MCF 10A (cell line): Measurements from ENCODE around the gene NGF. TPM values are rescaled to one million over a fixed set of nuclear protein-coding genes. Genes with fewer than 3 reads are reported as not detected.

Experiments
- BruUV-seq: library from RNA; stranded (reverse); fragments of 400-500 nt; replicated peaks from 2 replicates; lab custom pipeline; 2021; lab: Mats Ljungman, UMichigan
- CTCF ChIA-PET: fragments of 300-600 bp; sonication (Branson Sonifier 250); formaldehyde crosslinking; extraction: SDS; loops from one replicate; lab custom pipeline; 2021; ENCODE audit warnings: antibody characterized with exemption, inconsistent platforms; lab: Yijun Ruan, JAX
- POLR2A ChIA-PET: fragments of 300-600, 350-650 bp; sonication (Branson Sonifier 250); formaldehyde crosslinking; extraction: SDS; loops from one replicate; lab custom pipeline; 2020; ENCODE audit warnings: antibody characterized with exemption, inconsistent platforms; lab: Yijun Ruan, JAX
- DNase-seq: peaks from one replicate; pipeline ENCODE4 v3.0.0-alpha.2; 2018; ENCODE audit not compliant: unreplicated experiment
- H3K27ac Mint-ChIP-seq: one replicate; pipeline ENCODE4 v1.8.0; 2022; ENCODE audit warnings: mild to moderate bottlenecking, low read depth, mixed read lengths; ENCODE audit not compliant: unreplicated experiment
- H3K27me3 Mint-ChIP-seq: one replicate; pipeline ENCODE4 v1.8.0; 2022; ENCODE audit warnings: mixed read lengths; ENCODE audit not compliant: insufficient read depth, unreplicated experiment
- H3K36me3 Mint-ChIP-seq: one replicate; pipeline ENCODE4 v1.8.0; 2022; ENCODE audit warnings: mild to moderate bottlenecking, moderate library complexity, mixed read lengths; ENCODE audit not compliant: insufficient read depth, unreplicated experiment
- H3K4me1 Mint-ChIP-seq: one replicate; pipeline ENCODE4 v1.8.0; 2022; ENCODE audit warnings: mixed read lengths; ENCODE audit not compliant: insufficient read depth, unreplicated experiment
- H3K4me3 Mint-ChIP-seq: one replicate; pipeline ENCODE4 v1.8.0; 2022; ENCODE audit warnings: mild to moderate bottlenecking, moderate library complexity, mixed read lengths; ENCODE audit not compliant: unreplicated experiment
- H3K9me3 Mint-ChIP-seq: one replicate; pipeline ENCODE4 v1.8.0; 2022; ENCODE audit warnings: mixed read lengths; ENCODE audit not compliant: unreplicated experiment
- intact Hi-C: fragments of 100-400 bp; cut with micrococcal nuclease; formaldehyde crosslinking; loops from 2 replicates; pipeline ENCODE4 v1.14.1; 2022
- total RNA-seq: library from RNA; stranded (reverse); gene quantifications from 2 replicates; pipeline ENCODE4 v1.2.3, GENCODE V29; 2022
- TF ChIP-seq, protein P1 (sequence below): fragments of 200-600 bp; IDR thresholded peaks from one replicate; pipeline ENCODE4 v1.8.0; 2022; ENCODE audit warnings: antibody characterized with exemption, mild to moderate bottlenecking; ENCODE audit not compliant: unreplicated experiment

NGF gene
- total RNA-seq, 1 experiment from 2014 or later: 1.1 TPM

DNA sequence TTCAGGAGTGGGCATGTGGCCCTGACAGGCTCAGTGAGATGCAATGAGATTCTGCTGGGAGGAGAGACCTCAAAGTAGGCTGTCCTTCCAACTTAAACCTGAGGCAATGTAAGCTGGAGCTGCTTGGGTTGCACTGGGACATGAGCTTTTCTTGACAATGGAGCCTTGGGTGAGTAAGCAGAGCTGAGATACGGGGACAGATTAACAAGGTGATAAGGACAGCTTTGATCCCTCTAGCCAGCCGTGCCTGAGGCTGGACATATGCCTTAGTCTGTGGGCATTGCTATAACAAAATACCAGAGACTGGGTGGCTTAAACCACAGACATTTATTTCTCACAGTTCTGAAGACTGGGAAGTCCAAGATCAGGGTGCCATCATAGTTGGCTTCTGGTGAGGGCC is 18.3 kb upstream of the NGF start:
- Mint-ChIP-seq H3K9me3 (no peaks in the 10 kb centered on the region), H3K27ac (no peak overlapping the region), H3K27me3 (no peaks in the 10 kb centered on the region), H3K36me3 (no peaks in the 10 kb centered on the region), H3K4me1 (no peaks in the 10 kb centered on the region), H3K4me3 (no peak overlapping the region)
- POLR2A ChIA-PET: interaction anchor here (1.1 kb wide), 1 partner anchor 16 kb away, joined by 4 read pairs; no protein-coding TSS in a partner anchor
- CTCF ChIA-PET: interaction anchor here (1.5 kb wide), 1 partner anchor 12 kb away, joined by 3 read pairs; no protein-coding TSS in a partner anchor
- intact Hi-C loops: no loop called here
- no peak for DNase-seq
- no TSS peak for BruUV-seq
- TF ChIP-seq, protein P1, sequence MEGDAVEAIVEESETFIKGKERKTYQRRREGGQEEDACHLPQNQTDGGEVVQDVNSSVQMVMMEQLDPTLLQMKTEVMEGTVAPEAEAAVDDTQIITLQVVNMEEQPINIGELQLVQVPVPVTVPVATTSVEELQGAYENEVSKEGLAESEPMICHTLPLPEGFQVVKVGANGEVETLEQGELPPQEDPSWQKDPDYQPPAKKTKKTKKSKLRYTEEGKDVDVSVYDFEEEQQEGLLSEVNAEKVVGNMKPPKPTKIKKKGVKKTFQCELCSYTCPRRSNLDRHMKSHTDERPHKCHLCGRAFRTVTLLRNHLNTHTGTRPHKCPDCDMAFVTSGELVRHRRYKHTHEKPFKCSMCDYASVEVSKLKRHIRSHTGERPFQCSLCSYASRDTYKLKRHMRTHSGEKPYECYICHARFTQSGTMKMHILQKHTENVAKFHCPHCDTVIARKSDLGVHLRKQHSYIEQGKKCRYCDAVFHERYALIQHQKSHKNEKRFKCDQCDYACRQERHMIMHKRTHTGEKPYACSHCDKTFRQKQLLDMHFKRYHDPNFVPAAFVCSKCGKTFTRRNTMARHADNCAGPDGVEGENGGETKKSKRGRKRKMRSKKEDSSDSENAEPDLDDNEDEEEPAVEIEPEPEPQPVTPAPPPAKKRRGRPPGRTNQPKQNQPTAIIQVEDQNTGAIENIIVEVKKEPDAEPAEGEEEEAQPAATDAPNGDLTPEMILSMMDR: no peak

DNA sequence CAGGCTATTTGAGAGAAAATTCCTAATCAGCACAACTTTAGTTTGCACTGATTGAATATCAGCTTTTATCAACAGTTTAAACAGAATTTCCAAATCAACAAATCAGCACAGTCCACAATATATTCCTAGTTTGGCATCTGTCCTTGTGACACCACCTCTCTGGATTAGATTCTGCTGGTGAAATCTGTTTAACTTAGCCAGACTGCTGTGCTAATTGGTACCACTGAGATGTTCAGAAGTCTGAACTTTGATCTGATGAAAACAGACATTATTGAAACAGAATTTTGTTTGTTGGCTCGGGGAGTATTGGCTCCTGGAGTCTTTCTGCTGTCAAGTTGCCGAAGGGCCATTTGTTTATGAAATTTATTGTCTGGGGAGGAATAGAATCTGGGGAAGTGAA is 17.0 kb upstream of the NGF start:
- CTCF ChIA-PET: interaction anchor here (0.6 to 1.0 kb wide), 2 partner anchors 214 to 241 kb away, joined by 3 read pairs; no protein-coding TSS in a partner anchor
- Mint-ChIP-seq H3K4me1 (no peaks in the 10 kb centered on the region), H3K4me3 (no peak overlapping the region), H3K9me3 (no peaks in the 10 kb centered on the region), H3K36me3 (no peaks in the 10 kb centered on the region), H3K27ac (no peak overlapping the region), H3K27me3 (no peaks in the 10 kb centered on the region)
- no TSS peak for BruUV-seq
- DNase-seq: no peak
- intact Hi-C loops: no loop called here
- POLR2A ChIA-PET: no interaction called here
- TF ChIP-seq, protein P1: no peak

DNA sequence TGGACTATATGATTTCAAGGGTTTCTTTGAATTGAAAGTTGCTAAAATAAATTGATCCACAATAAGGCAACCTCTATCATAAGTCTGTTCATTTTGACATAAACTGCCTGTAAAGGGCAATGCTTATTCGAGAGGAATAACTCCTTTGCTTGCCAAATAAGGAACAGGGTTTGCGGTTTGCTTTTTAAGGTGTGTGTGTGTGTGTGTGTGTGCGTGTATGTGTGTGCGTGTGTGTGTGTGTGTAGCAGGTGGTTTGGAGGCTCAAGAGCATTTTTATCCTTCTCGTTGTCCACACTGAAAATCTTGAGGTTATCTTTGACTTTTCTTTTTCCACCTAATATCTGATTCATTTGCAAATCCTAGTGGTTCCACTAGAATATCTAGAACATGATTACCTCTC is 13.1 kb upstream of the NGF start:
- Mint-ChIP-seq H3K4me1 (no peaks in the 10 kb centered on the region), H3K4me3 (no peak overlapping the region), H3K27ac (no peak overlapping the region), H3K36me3 (no peaks in the 10 kb centered on the region), H3K9me3 (no peaks in the 10 kb centered on the region), H3K27me3 (no peaks in the 10 kb centered on the region)
- intact Hi-C loops: no loop called here
- ChIA-PET POLR2A (no interaction called here), CTCF (no interaction called here)
- TF ChIP-seq, protein P1: no peak
- DNase-seq: no peak
- BruUV-seq: no TSS peak

DNA sequence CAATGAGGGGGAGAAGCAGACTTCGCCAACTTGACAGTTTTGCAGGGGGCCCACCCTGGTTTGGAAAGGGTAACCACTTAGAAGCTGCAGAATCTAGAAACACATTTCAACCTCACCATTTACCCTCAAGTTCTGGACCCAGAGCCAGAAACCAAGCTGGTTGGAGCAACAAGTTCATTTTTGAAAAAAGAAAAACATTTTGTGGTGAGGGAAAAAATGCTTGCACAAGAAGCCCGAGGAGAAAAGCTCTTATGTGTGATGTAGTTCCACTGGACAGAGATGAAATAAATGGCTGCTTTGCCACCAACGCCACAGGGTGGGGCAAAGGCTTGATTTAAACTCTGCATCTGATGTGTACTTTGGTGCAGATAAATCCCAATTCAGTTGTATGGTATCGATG is 10.6 kb upstream of the NGF start:
- Mint-ChIP-seq H3K9me3 (no peaks in the 10 kb centered on the region), H3K27me3 (peaks cover 10% of the 10 kb centered on the region), H3K4me1 (no peaks in the 10 kb centered on the region), H3K36me3 (no peaks in the 10 kb centered on the region), H3K27ac (no peak overlapping the region), H3K4me3 (no peak overlapping the region)
- TF ChIP-seq, protein P1: no peak
- POLR2A ChIA-PET: interaction anchor here (1.1 to 1.4 kb wide), 2 partner anchors 28 to 48 kb away, joined by 3 to 4 read pairs; no protein-coding TSS in a partner anchor
- CTCF ChIA-PET: interaction anchor here (0.9 kb wide), 1 partner anchor 121 kb away, joined by 4 read pairs; no protein-coding TSS in a partner anchor
- intact Hi-C loops: no loop called here
- no TSS peak for BruUV-seq
- DNase-seq: no peak
